GM19025 (cell line): ENCODE results near the gene NBDY.
"Not testable (repeated sequence)": the region's sequence is repeated elsewhere in the genome, so short reads cannot be mapped to it uniquely, and the experiment has no call there.

Source experiments
- ATAC-seq: cut with Tn5 transposase; IDR thresholded peaks from one replicate; pipeline ENCODE4 v1.9.1; 2021; ENCODE audit warnings: mild to moderate bottlenecking, low read depth, moderate library complexity; ENCODE audit not compliant: unreplicated experiment

The NBDY gene

GRCh38 chrX:56798866-56799758 lies 70.1 kb downstream of the NBDY start:
- ATAC-seq: no peak

GRCh38 chrX:56800307-56800706 lies 71.3 kb downstream of the NBDY start:
- no peak for ATAC-seq

GRCh38 chrX:56800801-56801200 lies 71.8 kb downstream of the NBDY start:
- ATAC-seq: no peak

GRCh38 chrX:56802428-56802827 lies 73.4 kb downstream of the NBDY start:
- no peak for ATAC-seq

GRCh38 chrX:56802921-56803849 lies 74.1 kb downstream of the NBDY start:
- ATAC-seq: no peak

- ATAC-seq: no peak
Measured at GRCh38 chrX:56803850-56804681, 75.0 kb downstream of the NBDY start.

- ATAC-seq: no peak
Measured at GRCh38 chrX:56804867-56805266, 75.8 kb downstream of the NBDY start.

- ATAC-seq: no peak
Measured at GRCh38 chrX:56805399-56805798, 76.4 kb downstream of the NBDY start.

- not testable (repeated sequence) for ATAC-seq
Measured at GRCh38 chrX:56806176-56806575, 77.1 kb downstream of the NBDY start.

- ATAC-seq: no peak
Measured at GRCh38 chrX:56811599-56811998, 82.6 kb downstream of the NBDY start.

- ATAC-seq: peak; percentile 89
Measured at GRCh38 chrX:56812515-56813105, 83.6 kb downstream of the NBDY start.

- ATAC-seq: no peak
Measured at GRCh38 chrX:56813318-56813837, 84.3 kb downstream of the NBDY start.

GRCh38 chrX:56817179-56817578 lies 88.1 kb downstream of the NBDY start:
- ATAC-seq: no peak

- no peak for ATAC-seq
Measured at GRCh38 chrX:56826020-56826419, 97.0 kb downstream of the NBDY start.

GRCh38 chrX:56833626-56834025 lies 104.6 kb downstream of the NBDY start:
- no peak for ATAC-seq

GRCh38 chrX:56853436-56853835 lies 124.4 kb downstream of the NBDY start:
- no peak for ATAC-seq

- ATAC-seq: no peak
Measured at GRCh38 chrX:56857042-56857441, 128.0 kb downstream of the NBDY start.

GRCh38 chrX:56860888-56861287 lies 131.8 kb downstream of the NBDY start:
- no peak for ATAC-seq
